Measurements from ENCODE around the gene LRMDA. TPM values are rescaled to one million over a fixed set of nuclear protein-coding genes. Genes with fewer than 3 reads are reported as not detected.

Gene LRMDA
- polyA plus RNA-seq, 1 donor from 2014 or later = not detected

DNA sequence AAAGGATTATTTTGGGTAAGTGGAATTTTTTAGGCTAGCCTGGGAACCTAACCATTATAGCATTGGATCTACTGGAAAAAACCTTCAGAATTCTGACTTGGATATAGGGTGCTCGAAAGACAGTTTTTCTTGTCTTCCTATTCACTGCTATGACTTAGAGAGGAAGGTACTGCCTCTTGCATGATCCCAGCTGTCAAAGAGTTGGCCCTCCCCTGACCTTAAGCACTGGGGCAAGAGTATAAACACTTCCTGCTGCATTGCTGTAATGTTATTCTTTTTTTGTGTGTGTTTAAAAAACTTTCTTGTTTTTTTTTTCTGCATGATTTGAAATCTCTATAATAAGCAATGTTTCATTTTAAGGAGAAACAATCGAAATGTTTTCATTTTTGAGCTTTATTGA, 113.0 kb downstream of the LRMDA start:
- Mint-ChIP-seq H3K4me3 (no peak overlapping the region), H3K36me3 (no peaks in the 10 kb centered on the region), H3K27me3 (peaks cover 2% of the 10 kb centered on the region)

GRCh38 chr10:75544993-75545706, 113.7 kb downstream of the LRMDA start:
- Mint-ChIP-seq H3K27me3 (peaks cover 2% of the 10 kb centered on the region), H3K4me1 (no peaks in the 10 kb centered on the region), H3K4me3 (no peak overlapping the region), H3K9me3 (peaks cover 0 to under 1% (median 0%) of the 10 kb centered on the region in 3 donors), H3K27ac (no peak overlapping the region), H3K36me3 (no peaks in the 10 kb centered on the region)

More for the DNA sequence above, 113.0 kb downstream of the LRMDA start:
- Mint-ChIP-seq H3K27ac (no peak overlapping the region), H3K4me1 (no peaks in the 10 kb centered on the region), H3K9me3 (no peaks in the 10 kb centered on the region)

- Mint-ChIP-seq H3K27ac (no peak overlapping the region), H3K36me3 (no peaks in the 10 kb centered on the region), H3K27me3 (peaks cover 2% of the 10 kb centered on the region)
These were observed 114.6 kb downstream of the LRMDA start for GRCh38 chr10:75546004-75546403.

DNA sequence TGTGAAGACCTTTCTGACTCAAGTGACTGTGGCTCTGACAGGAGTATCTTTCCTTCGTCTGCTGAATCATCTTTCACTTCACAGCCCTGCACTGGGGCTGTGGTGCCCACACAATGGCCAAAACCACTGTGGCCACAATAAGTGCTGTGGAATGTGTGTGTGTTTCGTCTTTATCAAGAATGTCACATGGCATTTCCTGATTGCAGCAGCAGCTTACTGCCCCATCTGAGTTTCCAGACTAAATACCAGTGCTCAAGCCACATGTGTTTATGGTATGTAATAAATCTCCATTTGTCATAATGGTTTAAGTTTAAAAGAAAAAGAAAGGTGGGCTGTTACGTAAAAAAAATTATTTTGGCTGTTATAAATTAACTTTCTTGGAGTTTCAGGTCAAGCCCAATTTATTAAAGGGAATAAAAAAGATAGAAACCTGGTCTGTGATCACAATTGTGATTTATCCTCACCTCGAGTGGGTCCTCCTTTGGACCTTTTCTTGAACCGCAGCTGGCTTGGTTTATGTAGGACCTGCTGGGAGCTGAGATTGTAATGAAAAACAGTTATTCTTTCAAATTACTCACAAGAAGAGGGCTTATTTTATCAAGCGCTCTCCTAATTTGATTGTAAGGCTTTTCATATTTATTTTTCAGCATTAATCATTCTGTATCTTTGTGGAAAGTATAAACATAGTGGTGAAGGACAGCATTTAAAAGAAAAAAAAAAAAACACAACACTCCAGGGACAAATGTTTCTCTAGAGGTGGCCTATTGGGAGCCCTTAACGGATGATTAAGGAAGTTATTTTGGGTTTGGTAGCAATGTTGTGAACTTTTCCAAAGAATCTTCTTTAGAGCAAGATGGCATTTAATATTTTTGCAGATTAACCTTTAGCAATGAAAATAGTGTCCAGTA, 116.2 kb downstream of the LRMDA start:
- Mint-ChIP-seq H3K9me3 (peaks cover 0 to 2% (median 2%) of the 10 kb centered on the region in 3 donors), H3K4me3 (no peak overlapping the region), H3K36me3 (peaks cover under 1% of the 10 kb centered on the region), H3K4me1 (no peaks in the 10 kb centered on the region), H3K27me3 (peaks cover 2% of the 10 kb centered on the region), H3K27ac (no peak overlapping the region)

More at GRCh38 chr10:75546004-75546403, 114.6 kb downstream of the LRMDA start:
- Mint-ChIP-seq H3K4me1 (no peaks in the 10 kb centered on the region), H3K9me3 (peaks cover 0 to 2% (median 0%) of the 10 kb centered on the region in 3 donors), H3K4me3 (no peak overlapping the region)

- H3K4me1 Mint-ChIP-seq = no peaks in the 10 kb centered on the region
- peaks cover 0 to 2% (median 2%) of the 10 kb centered on the region in 3 donors for H3K9me3 Mint-ChIP-seq
- H3K36me3 Mint-ChIP-seq = peaks cover 2% of the 10 kb centered on the region
- peaks cover 2% of the 10 kb centered on the region for H3K27me3 Mint-ChIP-seq
- H3K4me3 Mint-ChIP-seq = no peak overlapping the region
- H3K27ac Mint-ChIP-seq = no peak overlapping the region
These were observed 116.9 kb downstream of the LRMDA start for GRCh38 chr10:75548356-75548755.

DNA sequence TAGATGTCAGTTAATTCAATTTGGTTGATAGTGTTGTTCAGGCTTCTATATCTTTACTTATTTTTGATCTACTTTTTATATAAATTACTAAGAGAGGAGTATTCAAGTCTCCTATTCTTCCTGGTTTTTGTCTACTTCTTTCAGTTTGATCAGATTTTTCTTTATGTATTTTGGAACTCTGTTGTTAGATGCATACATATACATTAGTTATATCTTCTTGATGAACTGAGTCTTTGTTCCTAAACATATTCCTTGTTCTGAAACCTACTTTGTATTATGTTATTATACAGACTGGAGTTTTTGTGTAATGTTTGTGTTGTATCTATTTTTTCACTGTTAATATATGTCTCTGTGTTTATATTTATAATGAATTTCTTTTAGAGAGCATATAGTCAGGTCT, 118.8 kb downstream of the LRMDA start:
- Mint-ChIP-seq H3K36me3 (peaks cover 2% of the 10 kb centered on the region), H3K27ac (no peak overlapping the region), H3K4me1 (no peaks in the 10 kb centered on the region), H3K4me3 (no peak overlapping the region), H3K27me3 (peaks cover 2% of the 10 kb centered on the region), H3K9me3 (peaks cover 0 to 2% (median 2%) of the 10 kb centered on the region in 3 donors)

- H3K9me3 Mint-ChIP-seq = peaks cover 0 to 2% (median 2%) of the 10 kb centered on the region in 3 donors
- H3K27me3 Mint-ChIP-seq = peaks cover 2% of the 10 kb centered on the region
- no peak overlapping the region for H3K27ac Mint-ChIP-seq
- H3K4me3 Mint-ChIP-seq = no peak overlapping the region
- H3K4me1 Mint-ChIP-seq = no peaks in the 10 kb centered on the region
- H3K36me3 Mint-ChIP-seq = peaks cover 2% of the 10 kb centered on the region
These were observed 120.7 kb downstream of the LRMDA start for GRCh38 chr10:75552171-75552570.

GRCh38 chr10:75553550-75553949, 122.1 kb downstream of the LRMDA start:
- Mint-ChIP-seq H3K4me1 (no peaks in the 10 kb centered on the region), H3K27ac (peak overlapping the region in 1 of 3 donors; percentile 12), H3K4me3 (no peak overlapping the region), H3K9me3 (peaks cover 2 to 3% (median 2%) of the 10 kb centered on the region in 3 donors), H3K36me3 (peaks cover 2% of the 10 kb centered on the region), H3K27me3 (no peaks in the 10 kb centered on the region)

- H3K4me3 Mint-ChIP-seq = no peak overlapping the region
- H3K27ac Mint-ChIP-seq = no peak overlapping the region
These were observed 123.9 kb downstream of the LRMDA start for GRCh38 chr10:75555323-75555722.

DNA sequence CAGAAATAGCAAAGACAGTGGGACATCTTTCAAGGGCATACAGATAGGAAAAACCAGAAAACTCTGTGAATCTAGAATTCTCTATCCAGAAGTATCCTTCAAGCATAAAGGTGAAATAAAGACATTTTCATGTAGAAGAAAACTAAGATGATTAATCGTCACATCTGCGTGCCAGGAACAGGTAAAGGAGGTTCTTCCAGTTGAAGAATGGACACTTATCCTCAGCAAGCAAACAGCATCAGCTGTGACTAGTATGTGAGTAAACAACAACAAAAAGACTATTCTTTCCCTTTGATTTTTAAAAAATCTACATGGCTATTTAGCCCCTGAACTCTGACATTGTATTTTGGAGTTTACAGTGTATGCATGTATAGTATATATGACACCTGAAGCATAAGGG, 124.9 kb downstream of the LRMDA start:
- Mint-ChIP-seq H3K9me3 (peaks cover 0 to 3% (median 2%) of the 10 kb centered on the region in 3 donors), H3K27me3 (no peaks in the 10 kb centered on the region), H3K4me3 (no peak overlapping the region), H3K4me1 (no peaks in the 10 kb centered on the region), H3K36me3 (peaks cover 2% of the 10 kb centered on the region), H3K27ac (no peak overlapping the region)

More at GRCh38 chr10:75555323-75555722, 123.9 kb downstream of the LRMDA start:
- Mint-ChIP-seq H3K4me1 (no peaks in the 10 kb centered on the region), H3K27me3 (no peaks in the 10 kb centered on the region), H3K36me3 (peaks cover 2% of the 10 kb centered on the region), H3K9me3 (peaks cover 0 to 3% (median 2%) of the 10 kb centered on the region in 3 donors)

GRCh38 chr10:75565286-75566251, 134.1 kb downstream of the LRMDA start:
- Mint-ChIP-seq H3K27ac (no peak overlapping the region), H3K36me3 (peaks cover 2% of the 10 kb centered on the region), H3K27me3 (peaks cover 2% of the 10 kb centered on the region), H3K9me3 (peaks cover 0 to 13% (median 1%) of the 10 kb centered on the region in 3 donors), H3K4me1 (no peaks in the 10 kb centered on the region), H3K4me3 (no peak overlapping the region)

DNA sequence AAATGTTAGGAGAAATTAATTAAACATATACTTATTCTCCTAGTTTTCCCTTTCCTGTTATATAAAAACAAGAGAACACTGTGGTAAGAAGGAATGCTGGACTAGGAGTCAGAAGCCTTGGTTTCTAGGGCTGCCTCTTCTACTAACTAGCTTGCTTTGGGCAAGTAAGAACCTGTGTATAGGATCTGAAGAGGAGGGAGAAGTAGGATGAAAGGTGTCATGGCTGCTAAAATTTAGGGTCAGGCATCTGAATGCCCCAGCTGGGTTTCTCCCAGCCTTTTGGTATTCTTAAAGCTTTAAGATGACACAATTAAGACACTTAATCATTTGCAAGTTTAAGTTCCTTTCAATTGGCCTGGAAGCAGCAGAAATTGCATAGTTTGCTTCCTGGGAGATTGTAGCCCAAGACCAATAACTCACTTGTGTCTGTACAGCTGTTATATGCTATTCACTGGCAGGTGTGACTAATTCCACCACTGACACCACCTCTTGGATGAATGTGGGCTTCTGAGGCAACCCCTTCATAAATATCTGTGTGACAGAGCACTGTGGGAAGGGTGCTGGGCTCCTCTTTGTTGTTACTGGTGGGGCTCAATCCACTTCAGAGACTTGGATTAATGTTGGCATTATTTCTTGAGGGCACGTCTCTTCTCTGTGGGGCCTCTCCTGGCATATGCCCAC, 137.2 kb downstream of the LRMDA start:
- Mint-ChIP-seq H3K4me3 (no peak overlapping the region), H3K27me3 (peaks cover 2% of the 10 kb centered on the region), H3K9me3 (peaks cover 3 to 22% (median 15%) of the 10 kb centered on the region in 3 donors), H3K27ac (no peak overlapping the region), H3K36me3 (peaks cover 2% of the 10 kb centered on the region), H3K4me1 (no peaks in the 10 kb centered on the region)

GRCh38 chr10:75569506-75569905, 138.1 kb downstream of the LRMDA start:
- Mint-ChIP-seq H3K4me1 (no peaks in the 10 kb centered on the region), H3K4me3 (no peak overlapping the region), H3K27ac (no peak overlapping the region), H3K27me3 (peaks cover 2% of the 10 kb centered on the region), H3K36me3 (peaks cover 1% of the 10 kb centered on the region), H3K9me3 (peaks cover 3 to 25% (median 21%) of the 10 kb centered on the region in 3 donors)

GRCh38 chr10:75572478-75572877, 141.1 kb downstream of the LRMDA start:
- H3K36me3 Mint-ChIP-seq = no peaks in the 10 kb centered on the region
- no peaks in the 10 kb centered on the region for H3K4me1 Mint-ChIP-seq
- H3K27ac Mint-ChIP-seq = no peak overlapping the region
- H3K9me3 Mint-ChIP-seq = peaks cover 5 to 28% (median 16%) of the 10 kb centered on the region in 3 donors
- no peak overlapping the region for H3K4me3 Mint-ChIP-seq
- peaks cover 5% of the 10 kb centered on the region for H3K27me3 Mint-ChIP-seq

Data from IgD-negative memory B cell (primary cell).